Activated CD4-positive, alpha-beta T cell treated with anti-CD3 and anti-CD28 coated beads for 36 hours (primary cell): ENCODE data around the gene MAP3K15. TPM values are rescaled to one million over a fixed set of nuclear protein-coding genes. Genes with fewer than 3 reads are reported as not detected.

ENCODE experiments used
- ATAC-seq: fragments of 200-7000 bp; cut with Tn5 transposase; one replicate; pipeline ENCODE4 v1.10.0; 2021; ENCODE audit warnings: mild to moderate bottlenecking, moderate library complexity
- CTCF ChIA-PET: fragments of 350-600 bp; sonication (Branson Sonifier 250); formaldehyde crosslinking; loops from one replicate; lab custom pipeline; 2021; ENCODE audit warnings: antibody characterized with exemption; lab: Charles Lee
- POLR2A ChIA-PET: fragments of 350-600 bp; sonication (Branson Sonifier 250); formaldehyde crosslinking; loops from one replicate; lab custom pipeline; 2021; ENCODE audit warnings: antibody characterized with exemption, inconsistent platforms; lab: Charles Lee
- DNase-seq: peaks from one replicate; pipeline ENCODE4 v3.0.0-alpha.2; 2020
- H3K27ac Mint-ChIP-seq: one replicate; pipeline ENCODE4 v1.8.0; 2021; ENCODE audit warnings: mixed read lengths
- H3K27me3 Mint-ChIP-seq: one replicate; pipeline ENCODE4 v1.8.0; 2021; ENCODE audit warnings: mixed read lengths
- H3K36me3 Mint-ChIP-seq: one replicate; pipeline ENCODE4 v1.8.0; 2021; ENCODE audit warnings: low read depth, mixed read lengths
- H3K4me1 Mint-ChIP-seq: one replicate; pipeline ENCODE4 v1.8.0; 2021; ENCODE audit warnings: mixed read lengths
- H3K4me3 Mint-ChIP-seq: one replicate; pipeline ENCODE4 v1.8.0; 2021; ENCODE audit warnings: mild to moderate bottlenecking, moderate library complexity, mixed read lengths
- H3K9me3 Mint-ChIP-seq: one replicate; pipeline ENCODE4 v1.8.0; 2021; ENCODE audit warnings: low read depth, mixed read lengths
- intact Hi-C, 2 experiments: fragments of 100-400 bp; cut with DNase I in 1 of 2; cut with micrococcal nuclease in 1 of 2; formaldehyde crosslinking; loops; one replicate each; pipeline versions ENCODE4 v1.14.2 to v1.15.1; 2022 to 2024; cut with DNase I, micrococcal nuclease
- total RNA-seq, 2 experiments: library from RNA; stranded (reverse); gene quantifications; one replicate each; pipeline ENCODE4 v1.2.3, GENCODE V29; 2021

MAP3K15 gene
- total RNA-seq, 2 experiments from 2014 or later = 1.0 to 1.2 TPM

DNA sequence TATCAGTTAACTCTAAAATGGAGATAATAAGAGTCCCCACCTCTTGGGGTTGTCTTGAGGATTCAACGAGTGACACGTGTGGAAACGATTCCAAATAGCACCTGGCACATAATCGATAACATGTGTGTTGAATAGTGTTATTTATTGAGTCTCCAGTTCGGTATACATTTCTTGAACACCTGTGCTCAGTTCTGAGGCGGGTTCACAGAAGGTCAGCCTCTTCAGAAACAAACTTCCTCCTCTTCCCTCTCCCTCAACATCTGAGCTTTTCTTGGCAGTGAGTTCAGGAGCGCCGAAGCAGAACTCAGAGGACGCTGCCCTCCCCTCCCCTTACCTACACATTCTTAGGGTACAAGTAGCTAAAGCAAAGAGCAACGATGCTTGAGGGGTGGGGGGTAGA lies 170.6 kb downstream of the MAP3K15 start:
- intact Hi-C loops = loop anchor here in 1 of 2 experiments (5.0 to 10.0 kb wide), 3 partner anchors 650 to 1607 kb away; partner anchors contain the start of genes BCLAF3, RS1 and SCML1
- peaks cover 29% of the 10 kb centered on the region for H3K4me1 Mint-ChIP-seq

DNA sequence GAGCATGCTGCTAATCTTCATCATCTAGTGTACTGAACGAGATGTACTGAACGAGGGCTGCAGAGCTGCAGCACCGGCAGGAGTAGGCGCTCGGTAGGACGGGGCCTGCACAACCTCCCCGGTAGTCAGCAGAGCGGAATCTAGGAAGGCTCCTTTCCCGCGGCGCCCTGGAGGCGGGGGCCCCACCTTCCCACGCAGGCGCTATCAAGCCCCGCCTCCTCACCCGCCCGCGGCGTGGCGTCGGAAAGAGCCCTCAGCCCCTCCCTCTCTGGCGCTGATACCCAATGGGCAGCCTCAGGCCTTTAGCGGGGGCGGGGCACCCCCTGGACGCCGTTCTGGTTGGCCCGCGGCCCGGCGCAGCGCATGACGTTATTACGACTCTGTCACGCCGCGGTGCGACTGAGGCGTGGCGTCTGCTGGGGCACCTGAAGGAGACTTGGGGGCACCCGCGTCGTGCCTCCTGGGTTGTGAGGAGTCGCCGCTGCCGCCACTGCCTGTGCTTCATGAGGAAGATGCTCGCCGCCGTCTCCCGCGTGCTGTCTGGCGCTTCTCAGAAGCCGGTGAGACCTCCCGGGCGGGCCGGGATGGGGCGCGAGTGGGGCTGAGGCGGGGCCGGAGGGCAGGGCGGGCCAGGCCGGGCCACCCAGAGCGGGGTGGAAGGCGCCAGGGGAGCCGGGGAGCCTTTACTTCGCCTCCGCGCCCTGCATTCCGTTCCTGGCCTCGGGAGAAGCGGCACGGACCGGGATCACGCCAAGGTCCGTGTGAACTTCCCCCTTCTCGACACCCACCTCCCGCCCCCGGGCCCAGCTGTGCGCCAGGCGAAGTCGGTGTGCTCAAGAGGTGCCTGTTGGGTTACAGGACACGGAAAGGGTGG lies 171.5 kb downstream of the MAP3K15 start, which contains the start of gene PDHA1:
PDHA1 (plus strand) TSS at position 393 of the 874 bp plus-strand sequence; CDS start at position 504, 111 bp downstream.
- Mint-ChIP-seq H3K27me3 (no peaks in the 10 kb centered on the region), H3K4me3 (peak within 1 kb of the TSS; percentile 79), H3K4me1 (peaks cover 27% of the 10 kb centered on the region), H3K36me3 (peaks cover 3% of the 10 kb centered on the region), H3K9me3 (no peaks in the 10 kb centered on the region), H3K27ac (peak within 1 kb of the TSS; percentile 88)
- DNase-seq (peak; percentile 95), ATAC-seq (peak; percentile 99)
- ChIA-PET POLR2A (no interaction called here), CTCF (no interaction called here)
- intact Hi-C loops = loop anchor here (1.0 to 10.0 kb wide), 8 partner anchors 359 to 1606 kb away; partner anchors contain the start of genes PHKA2 (in 2 of the 2), BCLAF3 (in 1 of the 2), CDKL5 (in 1 of the 2) and RS1 (in 1 of the 2)

More for the DNA sequence above, 170.6 kb downstream of the MAP3K15 start:
- Mint-ChIP-seq H3K4me3 (peak overlapping the region; percentile 79), H3K9me3 (no peaks in the 10 kb centered on the region), H3K27ac (no peak overlapping the region), H3K27me3 (no peaks in the 10 kb centered on the region), H3K36me3 (peaks cover 3% of the 10 kb centered on the region)
- POLR2A ChIA-PET = no interaction called here
- DNase-seq = no peak
- ATAC-seq = no peak
- CTCF ChIA-PET = interaction anchor here (0.7 kb wide), 1 partner anchor 11 kb away, joined by 3 read pairs; no protein-coding TSS in a partner anchor

DNA sequence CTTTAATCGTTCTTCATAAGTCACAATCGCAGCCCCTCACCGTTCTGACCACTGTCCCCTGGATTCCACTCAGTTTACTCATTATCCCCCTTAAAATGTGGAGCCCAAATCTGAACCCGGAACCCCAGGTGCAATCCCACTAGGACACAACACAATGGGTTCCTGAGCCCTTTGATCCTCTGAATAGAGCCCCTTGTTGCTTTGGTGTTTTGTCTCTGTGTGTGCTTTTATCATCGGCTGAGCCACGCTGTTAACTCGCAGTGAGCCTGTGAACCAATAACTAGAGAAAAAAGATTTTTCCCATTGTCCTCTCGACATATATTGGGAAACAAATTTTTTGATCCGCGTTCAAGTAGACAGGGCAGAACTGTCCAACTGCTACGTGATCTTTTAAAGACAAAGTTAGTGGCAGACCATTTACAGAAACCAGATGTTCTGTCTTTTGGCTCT lies 172.2 kb downstream of the MAP3K15 start:
- Mint-ChIP-seq H3K4me1 (peaks cover 26% of the 10 kb centered on the region), H3K4me3 (peak overlapping the region; percentile 79), H3K27ac (peak overlapping the region; percentile 88), H3K36me3 (peaks cover 3% of the 10 kb centered on the region), H3K9me3 (no peaks in the 10 kb centered on the region), H3K27me3 (no peaks in the 10 kb centered on the region)
- POLR2A ChIA-PET = no interaction called here
- DNase-seq = peak; percentile 5
- intact Hi-C loops = loop anchor here (1.0 to 10.0 kb wide), 8 partner anchors 358 to 1606 kb away; partner anchors contain the start of genes PHKA2 (in 2 of the 2), BCLAF3 (in 1 of the 2), CDKL5 (in 1 of the 2) and RS1 (in 1 of the 2)
- CTCF ChIA-PET = interaction anchor here (0.6 to 1.0 kb wide), 2 partner anchors 9 to 189 kb away, joined by 4 to 5 read pairs; no protein-coding TSS in a partner anchor
- no peak for ATAC-seq

DNA sequence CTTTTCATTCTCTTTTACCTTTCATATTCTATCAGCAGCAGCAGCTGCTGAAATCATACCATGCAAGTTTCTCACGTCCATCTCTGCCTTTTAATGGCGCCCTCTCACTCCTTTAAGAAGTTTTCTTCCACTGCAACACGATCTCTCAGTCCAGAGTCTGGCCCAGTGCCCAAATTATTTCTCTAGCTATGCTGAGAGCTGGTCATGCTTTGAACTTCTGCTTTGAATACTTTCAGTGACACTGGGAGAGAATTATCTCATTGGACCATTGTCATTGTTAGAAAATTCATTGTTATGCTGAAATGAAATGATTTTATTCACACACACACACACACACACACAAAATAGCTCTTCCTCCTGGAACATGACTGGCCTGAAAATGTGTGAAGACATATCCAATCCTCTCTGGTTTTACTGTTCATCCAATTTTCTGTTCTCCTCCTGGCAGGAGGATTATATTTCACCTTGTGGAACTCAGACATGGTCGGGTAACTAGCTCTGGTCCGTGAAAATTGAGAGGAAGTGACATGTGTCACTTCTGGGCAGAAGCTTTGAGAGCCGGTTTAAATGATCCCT lies 172.9 kb downstream of the MAP3K15 start:
- H3K36me3 Mint-ChIP-seq = peaks cover 3% of the 10 kb centered on the region
- ChIA-PET CTCF (interaction anchor here (0.6 to 1.0 kb wide), 3 partner anchors 8 to 321 kb away, joined by 4 to 6 read pairs (median 5); no protein-coding TSS in a partner anchor), POLR2A (no interaction called here)
- peak overlapping the region; percentile 79 for H3K4me3 Mint-ChIP-seq
- no peaks in the 10 kb centered on the region for H3K9me3 Mint-ChIP-seq
- no peaks in the 10 kb centered on the region for H3K27me3 Mint-ChIP-seq
- intact Hi-C loops = loop anchor here (2.0 to 10.0 kb wide), 6 partner anchors 358 to 1605 kb away; partner anchors contain the start of genes BCLAF3 (in 1 of the 2), CDKL5 (in 1 of the 2), PHKA2 (in 1 of the 2) and RS1 (in 1 of the 2)
- no peak overlapping the region for H3K27ac Mint-ChIP-seq
- peaks cover 19% of the 10 kb centered on the region for H3K4me1 Mint-ChIP-seq
- DNase-seq = no peak
- no peak for ATAC-seq

DNA sequence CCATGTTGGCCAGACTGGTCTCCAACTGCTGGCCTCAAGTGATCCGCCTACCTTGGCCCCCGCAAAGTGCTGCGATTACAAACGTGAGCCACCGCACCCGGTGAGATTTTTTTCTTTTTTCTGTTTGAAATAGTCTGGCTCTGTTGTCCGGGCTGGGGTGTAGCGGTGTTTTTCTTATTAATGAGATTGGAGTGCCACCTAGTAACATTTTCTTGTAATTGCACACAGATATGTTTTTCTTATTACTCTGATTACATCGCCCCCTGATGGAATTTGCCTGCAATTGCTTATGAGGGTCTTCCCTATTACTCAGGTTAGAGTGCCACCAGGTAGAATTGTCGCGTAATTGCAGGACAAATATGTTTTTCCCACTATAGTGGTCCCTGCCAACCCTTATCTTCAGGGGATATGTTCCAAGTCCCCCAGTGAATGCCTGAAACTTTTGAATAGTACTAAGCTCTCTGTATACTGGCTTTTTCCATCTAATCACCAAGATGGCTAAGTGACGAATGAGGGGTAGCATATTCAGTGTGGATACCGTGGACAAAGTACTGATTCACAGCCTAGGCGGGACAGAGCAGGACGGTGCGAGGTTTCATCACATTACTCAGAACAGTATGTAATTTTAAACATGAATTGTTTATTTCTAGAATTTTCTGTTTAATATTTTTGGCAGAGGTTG lies 180.2 kb downstream of the MAP3K15 start:
- Mint-ChIP-seq H3K9me3 (no peaks in the 10 kb centered on the region), H3K4me1 (no peaks in the 10 kb centered on the region)
- ATAC-seq = peak; percentile 53

DNA sequence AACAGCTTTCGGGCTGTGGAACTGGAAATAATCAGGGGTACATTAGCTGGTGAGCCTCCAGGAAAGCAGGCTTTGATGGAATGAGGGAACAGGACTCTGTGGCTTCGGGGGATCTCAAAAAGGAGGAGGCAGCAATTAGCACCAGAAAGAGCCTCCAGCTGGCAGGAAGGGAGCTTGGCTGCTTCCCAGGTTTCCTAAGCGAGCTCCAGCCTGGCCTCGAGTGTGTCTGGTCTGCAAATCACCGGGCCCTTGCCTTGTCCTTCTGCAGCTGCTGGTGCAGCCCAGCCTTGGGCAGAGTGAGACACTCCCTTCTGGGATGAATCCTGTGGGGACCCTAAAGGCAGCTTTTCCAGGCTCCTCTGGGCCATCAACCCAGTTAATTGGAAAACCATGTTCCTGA lies 182.3 kb downstream of the MAP3K15 start:
- H3K4me1 Mint-ChIP-seq = no peaks in the 10 kb centered on the region
- ChIA-PET CTCF (interaction anchor here (0.5 to 3.0 kb wide), 11 partner anchors 42 to 949 kb away, joined by 3 to 28 read pairs (median 3); no protein-coding TSS in a partner anchor), POLR2A (no interaction called here)
- no peaks in the 10 kb centered on the region for H3K36me3 Mint-ChIP-seq
- ATAC-seq (no peak), DNase-seq (no peak)
- no peaks in the 10 kb centered on the region for H3K27me3 Mint-ChIP-seq
- H3K4me3 Mint-ChIP-seq = no peak overlapping the region
- intact Hi-C loops = loop anchor here in 1 of 2 experiments (5.0 kb wide), 1 partner anchor 291 kb away; no protein-coding TSS in a partner anchor
- H3K27ac Mint-ChIP-seq = no peak overlapping the region
- no peaks in the 10 kb centered on the region for H3K9me3 Mint-ChIP-seq

More for the DNA sequence above, 180.2 kb downstream of the MAP3K15 start:
- H3K27me3 Mint-ChIP-seq = no peaks in the 10 kb centered on the region
- no peaks in the 10 kb centered on the region for H3K36me3 Mint-ChIP-seq
- intact Hi-C loops = loop anchor here (1.0 to 5.0 kb wide), 7 partner anchors 141 to 944 kb away; partner anchors contain the start of genes CDKL5 (in 2 of the 2) and PHKA2 (in 1 of the 2)
- peak; percentile 38 for DNase-seq
- ChIA-PET CTCF (interaction anchor here (0.6 to 3.0 kb wide), 7 partner anchors 8 to 945 kb away, joined by 3 to 28 read pairs (median 5); no protein-coding TSS in a partner anchor), POLR2A (no interaction called here)
- H3K27ac Mint-ChIP-seq = no peak overlapping the region
- no peak overlapping the region for H3K4me3 Mint-ChIP-seq

DNA sequence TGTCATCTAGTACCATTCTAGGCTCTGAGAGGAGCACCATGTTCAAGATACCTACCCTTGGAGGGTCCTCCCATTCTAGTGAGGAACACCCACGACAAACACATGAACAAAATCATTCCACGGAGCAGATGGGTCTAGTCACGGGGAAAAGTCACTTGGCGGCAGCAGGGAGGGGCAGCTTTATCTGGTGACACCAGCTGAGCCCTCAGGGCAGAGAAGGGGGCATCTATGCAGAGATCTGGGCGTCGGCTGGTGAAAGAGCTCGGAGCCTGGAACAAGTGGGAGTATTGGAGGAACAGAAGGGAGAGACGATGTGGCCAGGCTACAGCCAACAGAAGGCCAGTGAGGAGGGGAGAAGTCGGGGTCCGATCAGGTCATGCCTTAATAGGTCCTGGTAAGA lies 183.5 kb downstream of the MAP3K15 start:
- DNase-seq = no peak
- CTCF ChIA-PET = interaction anchor here (1.1 to 3.0 kb wide), 2 partner anchors 41 to 293 kb away, joined by 3 to 28 read pairs; no protein-coding TSS in a partner anchor
- Mint-ChIP-seq H3K36me3 (no peaks in the 10 kb centered on the region), H3K27me3 (peaks cover 2% of the 10 kb centered on the region), H3K9me3 (no peaks in the 10 kb centered on the region), H3K4me1 (no peaks in the 10 kb centered on the region), H3K27ac (no peak overlapping the region), H3K4me3 (no peak overlapping the region)
- intact Hi-C loops = loop anchor here in 1 of 2 experiments (5.0 kb wide), 1 partner anchor 290 kb away; no protein-coding TSS in a partner anchor
- no peak for ATAC-seq
- POLR2A ChIA-PET = no interaction called here

DNA sequence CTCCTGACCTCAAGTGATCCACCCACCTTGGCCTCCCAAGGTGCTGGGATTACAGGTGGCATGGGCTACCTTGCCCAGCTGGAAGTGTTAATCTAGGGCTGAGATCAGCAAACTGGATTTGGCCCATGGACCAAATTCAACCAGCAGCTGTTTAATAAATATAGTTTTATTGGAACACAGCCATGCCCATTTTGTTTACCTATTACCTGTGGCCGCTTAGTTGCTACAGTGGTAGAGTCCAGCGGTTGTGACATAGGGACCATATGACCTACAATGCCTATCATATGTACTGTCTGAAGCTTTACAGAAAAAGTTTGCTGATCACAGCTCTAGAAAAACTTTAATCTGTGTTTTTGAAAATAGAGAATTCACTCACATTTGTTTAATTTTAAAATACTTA lies 188.7 kb downstream of the MAP3K15 start:
- H3K9me3 Mint-ChIP-seq = no peaks in the 10 kb centered on the region
- ChIA-PET CTCF (interaction anchor here (0.6 kb wide), 1 partner anchor 22 kb away, joined by 3 read pairs; no protein-coding TSS in a partner anchor), POLR2A (no interaction called here)
- H3K27me3 Mint-ChIP-seq = peaks cover 3% of the 10 kb centered on the region
- H3K4me1 Mint-ChIP-seq = no peaks in the 10 kb centered on the region
- H3K36me3 Mint-ChIP-seq = no peaks in the 10 kb centered on the region
- ATAC-seq (no peak), DNase-seq (no peak)
- H3K27ac Mint-ChIP-seq = no peak overlapping the region
- H3K4me3 Mint-ChIP-seq = no peak overlapping the region
- intact Hi-C loops = no loop called here
